NT2/D1 (cell line): ENCODE measurements around the gene INA.
"Not testable (repeated sequence)": the region's sequence is repeated elsewhere in the genome, so short reads cannot be mapped to it uniquely, and the experiment has no call there.

Experiments used
- DNase-seq: peaks from one replicate; pipeline ENCODE4 v3.0.0-alpha.2; 2011; ENCODE audit warnings: low read depth, low spot score
- H3K27me3 ChIP-seq: 2 replicates; pipeline ENCODE4 v1.6.0; 2011; ENCODE audit warnings: mild to moderate bottlenecking; ENCODE audit not compliant: insufficient read length, insufficient read depth
- H3K36me3 ChIP-seq: 2 replicates; pipeline ENCODE4 v1.6.1; 2011; ENCODE audit warnings: mild to moderate bottlenecking, low read length, mixed read lengths; ENCODE audit not compliant: insufficient read depth, insufficient read length
- H3K4me1 ChIP-seq: 2 replicates; pipeline ENCODE4 v1.5.1; 2011; ENCODE audit not compliant: insufficient read depth, insufficient read length
- H3K4me3 ChIP-seq: 2 replicates; pipeline ENCODE4 v1.5.1; 2011; ENCODE audit warnings: low read depth; ENCODE audit not compliant: insufficient read length
- H3K9ac ChIP-seq: 2 replicates; pipeline ENCODE4 v1.6.0; 2011; ENCODE audit warnings: low read depth; ENCODE audit not compliant: insufficient read length
- H3K9me3 ChIP-seq: 2 replicates; pipeline ENCODE4 v1.5.1; 2011; ENCODE audit warnings: mild to moderate bottlenecking, low read length; ENCODE audit not compliant: insufficient read depth
- SUZ12 ChIP-seq: IDR thresholded peaks from 2 replicates; pipeline ENCODE4 v1.6.1; 2011; ENCODE audit not compliant: insufficient read length, insufficient read depth; ENCODE audit errors: extremely low read depth
- YY1 ChIP-seq: IDR thresholded peaks from 2 replicates; pipeline ENCODE4 v1.6.1; 2011; ENCODE audit not compliant: insufficient read length, insufficient read depth
- ZNF274 ChIP-seq: IDR thresholded peaks from 2 replicates; pipeline ENCODE4 v1.6.1; 2011; ENCODE audit warnings: mild to moderate bottlenecking, low read depth, low read length

Gene INA

DNA sequence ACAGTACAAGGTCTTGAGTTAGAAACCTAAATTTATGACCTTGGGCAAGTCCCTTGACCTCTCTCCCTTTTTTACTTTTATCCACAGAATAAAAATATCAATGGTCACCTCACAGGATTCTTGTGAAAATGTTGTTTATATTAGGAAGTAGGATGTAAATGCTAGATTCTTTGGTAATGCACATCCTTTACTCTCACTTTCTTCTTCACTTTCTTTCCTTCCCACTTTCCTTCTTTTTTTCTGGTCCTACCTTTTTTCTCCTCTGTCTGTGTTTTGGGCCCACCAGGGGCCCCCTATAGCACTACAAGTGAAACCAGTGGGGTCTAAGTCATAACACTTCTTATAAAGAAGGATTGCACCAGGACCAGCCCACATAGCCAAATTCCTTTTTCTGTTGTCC, 19.1 kb upstream of the INA start:
- Histone ChIP-seq H3K4me1 (no peaks in the 10 kb centered on the region), H3K9me3 (peaks cover 7% of the 10 kb centered on the region; the same call in 1 of the 2 replicates), H3K27me3 (no peaks in the 10 kb centered on the region), H3K4me3 (no peak overlapping the region), H3K9ac (no peak overlapping the region), H3K36me3 (no peaks in the 10 kb centered on the region)
- no peak for TF ChIP-seq SUZ12
- TF ChIP-seq YY1 = no peak
- TF ChIP-seq ZNF274 = no peak
- no peak for DNase-seq

DNA sequence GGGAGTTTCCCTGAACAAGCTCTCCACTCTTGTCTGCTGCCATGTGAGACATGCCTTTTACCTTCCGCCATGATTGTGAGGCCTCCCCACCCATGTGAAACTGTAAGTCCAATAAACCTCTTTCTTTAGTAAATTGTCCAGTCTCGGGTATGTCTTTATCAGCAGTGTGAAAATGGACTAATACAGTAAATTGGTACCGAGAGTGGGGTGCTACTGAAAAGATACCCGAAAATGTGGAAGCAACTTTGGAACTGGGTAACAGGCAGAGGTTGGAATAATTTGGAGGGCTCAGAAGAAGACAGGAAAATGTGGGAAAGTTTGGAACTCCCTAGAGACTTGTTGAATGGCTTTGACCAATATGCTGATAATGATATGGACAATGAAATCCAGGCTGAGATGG, 18.0 kb upstream of the INA start:
- not testable (repeated sequence) for H3K27me3 ChIP-seq, H3K9ac ChIP-seq, H3K9me3 ChIP-seq, H3K36me3 ChIP-seq, H3K4me3 ChIP-seq, H3K4me1 ChIP-seq, DNase-seq

DNA sequence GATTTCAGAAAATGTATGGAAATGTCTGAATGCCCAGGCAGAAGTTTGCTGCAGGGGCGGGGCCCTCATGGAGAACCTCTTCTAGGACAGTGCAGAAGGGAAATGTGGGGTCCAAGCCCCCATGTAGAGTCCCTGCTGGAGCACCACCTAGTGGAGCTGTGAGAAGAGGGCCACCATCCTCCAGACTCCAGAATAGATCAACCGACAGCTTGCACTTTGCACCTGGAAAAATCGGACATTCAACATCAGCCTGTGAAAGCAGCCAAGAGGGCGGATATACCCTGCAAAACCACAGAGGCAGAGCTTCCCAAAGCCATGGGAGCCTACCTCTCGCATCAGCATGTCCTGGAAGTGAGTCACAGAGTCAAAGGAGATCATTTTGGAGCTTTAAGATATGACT, 16.9 kb upstream of the INA start:
- Histone ChIP-seq H3K9ac (no peak overlapping the region), H3K4me3 (no peak overlapping the region), H3K27me3 (no peaks in the 10 kb centered on the region), H3K36me3 (no peaks in the 10 kb centered on the region), H3K9me3 (peaks cover 7% of the 10 kb centered on the region; the same call in 1 of the 2 replicates), H3K4me1 (no peaks in the 10 kb centered on the region)
- no peak for TF ChIP-seq ZNF274
- TF ChIP-seq SUZ12 = no peak
- TF ChIP-seq YY1 = no peak
- DNase-seq = no peak

DNA sequence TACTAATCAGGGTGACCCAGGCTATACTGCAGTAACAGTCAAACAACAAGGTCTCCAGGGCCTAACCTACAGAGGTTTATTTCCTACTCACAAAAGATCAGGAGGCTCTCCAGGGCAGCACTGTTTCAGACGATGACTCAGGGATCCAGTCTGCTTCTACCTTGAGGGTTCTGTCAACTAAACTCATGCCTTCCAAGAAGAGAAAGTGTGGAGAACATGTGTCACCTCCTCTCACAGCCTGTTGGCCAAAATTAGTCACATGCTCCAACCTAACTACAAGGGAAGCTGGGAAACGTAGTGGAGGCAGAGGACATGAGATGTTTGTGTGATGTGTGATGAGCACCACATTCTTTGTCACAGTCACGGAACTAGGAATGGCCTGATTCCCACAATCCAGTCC, 14.7 kb upstream of the INA start:
- H3K4me3 ChIP-seq = no peak overlapping the region

DNA sequence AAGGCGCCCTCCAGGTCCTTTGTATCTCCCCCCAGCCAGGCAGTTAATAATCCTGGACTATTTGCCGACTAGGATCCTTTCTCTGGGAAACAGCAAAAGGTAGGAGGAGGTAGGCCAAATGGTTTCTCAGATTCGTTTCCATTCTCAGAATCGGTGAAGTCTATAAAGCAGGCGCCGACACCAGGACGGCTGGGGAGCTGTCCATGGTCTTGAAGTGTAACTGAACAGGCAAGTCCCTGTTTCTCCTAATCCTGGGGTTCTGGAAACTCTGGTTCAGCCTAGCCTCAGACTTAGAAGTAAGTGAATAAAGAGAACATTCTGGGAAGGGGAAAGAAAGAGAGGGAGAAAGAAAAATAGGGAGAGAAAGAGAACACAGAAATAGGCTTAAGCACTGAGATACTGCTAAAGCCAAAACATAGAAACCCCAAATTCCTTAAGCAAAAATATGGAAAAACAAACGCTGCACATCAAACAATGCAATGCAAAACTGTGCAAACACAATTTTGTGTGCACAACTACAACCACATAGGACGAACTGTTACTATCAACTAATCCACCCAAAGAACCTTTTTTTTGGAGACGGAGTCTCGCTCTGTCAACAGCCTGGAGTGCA, 11.1 kb upstream of the INA start:
- Histone ChIP-seq H3K9ac (no peak overlapping the region), H3K36me3 (no peaks in the 10 kb centered on the region), H3K27me3 (peaks cover 3% of the 10 kb centered on the region), H3K4me3 (no peak overlapping the region), H3K9me3 (no peaks in the 10 kb centered on the region), H3K4me1 (no peaks in the 10 kb centered on the region)
- TF ChIP-seq SUZ12 (no peak), YY1 (no peak), ZNF274 (no peak)
- peak; percentile 64 for DNase-seq

More for the DNA sequence above, 14.7 kb upstream of the INA start:
- peaks cover 3% of the 10 kb centered on the region for H3K27me3 ChIP-seq
- no peaks in the 10 kb centered on the region for H3K4me1 ChIP-seq
- no peak overlapping the region for H3K9ac ChIP-seq
- DNase-seq = no peak
- H3K36me3 ChIP-seq = no peaks in the 10 kb centered on the region
- H3K9me3 ChIP-seq = peaks cover 7% of the 10 kb centered on the region; the same call in 1 of the 2 replicates
- TF ChIP-seq YY1 = no peak
- TF ChIP-seq ZNF274 = no peak
- no peak for TF ChIP-seq SUZ12

DNA sequence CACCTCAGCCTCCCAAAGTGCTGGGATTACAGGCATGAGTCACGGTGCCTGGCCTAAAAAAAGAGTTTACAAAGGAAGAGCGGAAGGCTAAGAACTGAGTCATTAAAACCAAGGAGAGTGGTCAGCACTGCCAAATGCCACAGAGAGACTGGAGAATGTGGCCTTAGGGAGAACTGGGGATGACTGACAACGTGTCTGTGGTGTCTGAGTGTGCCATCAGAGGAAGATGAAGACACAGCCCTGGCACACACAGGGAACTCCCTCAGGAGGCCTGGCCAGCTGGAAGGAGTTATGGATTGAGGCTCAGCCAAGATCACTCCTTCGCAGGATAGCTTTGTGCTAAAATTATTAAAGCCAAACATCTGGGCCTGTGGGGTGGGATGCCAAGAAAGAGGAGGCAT, 3.9 kb upstream of the INA start:
- peaks cover 5% of the 10 kb centered on the region for H3K4me1 ChIP-seq
- H3K9ac ChIP-seq = no peak overlapping the region
- no peaks in the 10 kb centered on the region for H3K36me3 ChIP-seq
- H3K4me3 ChIP-seq = no peak overlapping the region
- no peak for DNase-seq
- peaks cover 30% of the 10 kb centered on the region for H3K27me3 ChIP-seq
- TF ChIP-seq SUZ12 = no peak
- no peaks in the 10 kb centered on the region for H3K9me3 ChIP-seq

DNA sequence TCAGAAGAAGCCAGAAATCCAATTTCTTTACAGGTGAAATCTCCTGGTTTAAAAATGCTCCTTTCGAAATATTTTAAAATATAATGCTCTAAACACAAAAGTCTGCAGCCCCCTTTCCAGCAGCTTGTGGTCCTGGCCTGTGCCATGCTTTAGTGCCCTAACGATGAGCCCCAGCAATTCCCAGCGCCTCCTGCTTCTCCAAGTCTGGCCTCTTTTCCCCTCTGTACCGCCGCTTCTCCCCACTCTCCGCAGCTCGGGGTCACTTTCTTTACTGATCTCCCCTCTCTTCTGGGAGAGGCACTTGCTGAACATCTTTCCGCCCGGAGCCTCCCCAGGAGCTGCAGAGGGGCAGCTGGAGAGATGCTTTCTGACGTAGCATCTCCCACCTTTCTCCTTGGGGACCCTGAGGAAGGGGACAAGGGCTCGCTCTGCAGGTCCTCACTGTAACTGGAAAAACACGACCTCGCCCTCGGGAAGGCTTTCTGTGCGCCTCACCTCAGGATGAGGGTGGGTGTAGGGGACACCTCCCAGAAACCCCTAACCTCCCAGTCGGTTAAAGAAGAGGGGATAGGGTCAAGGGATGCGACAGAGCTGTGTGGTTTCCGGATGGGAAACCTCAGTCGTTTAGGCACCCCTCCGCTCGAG, 565 bp upstream of the INA start:
- H3K9ac ChIP-seq = peak overlapping the region; percentile 65
- H3K4me1 ChIP-seq = peaks cover 6% of the 10 kb centered on the region

More for the DNA sequence above, 565 bp upstream of the INA start:
- TF ChIP-seq SUZ12 (no peak), ZNF274 (no peak), YY1 (no peak)
- H3K27me3 ChIP-seq = peaks cover 41% of the 10 kb centered on the region
- H3K36me3 ChIP-seq = peaks cover 24% of the 10 kb centered on the region
- no peak for DNase-seq
- no peaks in the 10 kb centered on the region for H3K9me3 ChIP-seq
- H3K4me3 ChIP-seq = peak overlapping the region; percentile 31
